HG03354 (cell line): ENCODE results near the gene CKAP2.
"Not testable (repeated sequence)": the region's sequence is repeated elsewhere in the genome, so short reads cannot be mapped to it uniquely, and the experiment has no call there.

Source experiments
- ATAC-seq: cut with Tn5 transposase; IDR thresholded peaks from one replicate; pipeline ENCODE4 v1.9.1; 2021; ENCODE audit warnings: mild to moderate bottlenecking; ENCODE audit not compliant: unreplicated experiment, poor library complexity, severe bottlenecking

The CKAP2 gene

GRCh38 chr13:52454820-52455676 is at the start of gene CKAP2:
Gene CKAP2 (plus strand): TSS chr13:52455478. CDS start chr13:52455557, 79 bp downstream.
- ATAC-seq: peak; percentile 78

- ATAC-seq: no peak
Measured at GRCh38 chr13:52405767-52406494, 49.3 kb upstream of the CKAP2 start, which contains the start of gene THSD1. Gene THSD1 (minus strand): TSS chr13:52406172. CDS start chr13:52402600, 3,572 bp downstream.

- no peak for ATAC-seq
Measured at GRCh38 chr13:52406629-52407028, 48.6 kb upstream of the CKAP2 start.

- not testable (repeated sequence) for ATAC-seq
Measured at GRCh38 chr13:52407436-52407835, 47.8 kb upstream of the CKAP2 start.

- not testable (repeated sequence) for ATAC-seq
Measured at GRCh38 chr13:52408071-52408658, 47.1 kb upstream of the CKAP2 start.

- peak; percentile 97 for ATAC-seq
Measured at GRCh38 chr13:52411629-52412028, 43.6 kb upstream of the CKAP2 start.

- ATAC-seq: no peak
Measured at GRCh38 chr13:52412128-52412527, 43.1 kb upstream of the CKAP2 start.

GRCh38 chr13:52414051-52414450 is 41.2 kb upstream of the CKAP2 start:
- no peak for ATAC-seq

- no peak for ATAC-seq
Measured at GRCh38 chr13:52414963-52415362, 40.3 kb upstream of the CKAP2 start.

- no peak for ATAC-seq
Measured at GRCh38 chr13:52419080-52419479, 36.2 kb upstream of the CKAP2 start.

GRCh38 chr13:52421216-52421615 is 34.1 kb upstream of the CKAP2 start:
- ATAC-seq: no peak

GRCh38 chr13:52428295-52428694 is 27.0 kb upstream of the CKAP2 start:
- no peak for ATAC-seq

- no peak for ATAC-seq
Measured at GRCh38 chr13:52432456-52432855, 22.8 kb upstream of the CKAP2 start.

- no peak for ATAC-seq
Measured at GRCh38 chr13:52446265-52446664, 9.0 kb upstream of the CKAP2 start.

GRCh38 chr13:52447354-52447753 is 7.9 kb upstream of the CKAP2 start:
- ATAC-seq: no peak

GRCh38 chr13:52447815-52448552 is 7.3 kb upstream of the CKAP2 start:
- ATAC-seq: no peak

- ATAC-seq: no peak
Measured at GRCh38 chr13:52449331-52450011, 5.8 kb upstream of the CKAP2 start.

- ATAC-seq: peak; percentile 73
Measured at GRCh38 chr13:52450012-52450792, 5.1 kb upstream of the CKAP2 start, which contains the start of gene VPS36. Gene VPS36 (minus strand): TSS chr13:52450634. CDS start chr13:52450594, 40 bp downstream.

GRCh38 chr13:52450793-52451116 is 4.5 kb upstream of the CKAP2 start:
- no peak for ATAC-seq
